ENCODE results near the gene SLC9A1.
A peak's percentile ranks its signal among the peaks of the same experiment; 100 is the strongest.
"Not testable (repeated sequence)": the region's sequence is repeated elsewhere in the genome, so short reads cannot be mapped to it uniquely, and the experiment has no call there.

The SLC9A1 gene

GRCh38 chr1:27130798-27131197, 24.1 kb downstream of the SLC9A1 start:
- DNase-seq = no peak

GRCh38 chr1:27129225-27129624, 25.7 kb downstream of the SLC9A1 start:
- DNase-seq = no peak

GRCh38 chr1:27127419-27127818, 27.5 kb downstream of the SLC9A1 start:
- no peak for DNase-seq

GRCh38 chr1:27126391-27126790, 28.5 kb downstream of the SLC9A1 start:
- no peak for DNase-seq

- DNase-seq = not testable (repeated sequence)
These were observed 29.8 kb downstream of the SLC9A1 start for GRCh38 chr1:27125125-27125524.

- no peak for DNase-seq
These were observed 30.5 kb downstream of the SLC9A1 start for GRCh38 chr1:27124405-27124804.

- peak; percentile 71 for DNase-seq
These were observed 32.3 kb downstream of the SLC9A1 start for GRCh38 chr1:27122652-27123051.

GRCh38 chr1:27120854-27121253, 34.1 kb downstream of the SLC9A1 start:
- DNase-seq = no peak

GRCh38 chr1:27118440-27118689, 36.6 kb downstream of the SLC9A1 start:
- no peak for DNase-seq

- no peak for DNase-seq
These were observed 37.0 kb downstream of the SLC9A1 start for GRCh38 chr1:27117733-27118439.

- DNase-seq = peak; percentile 74
These were observed 38.2 kb downstream of the SLC9A1 start for GRCh38 chr1:27116697-27117096.

- DNase-seq = peak; percentile 36
These were observed 38.7 kb downstream of the SLC9A1 start for GRCh38 chr1:27116232-27116631.

GRCh38 chr1:27114546-27114945, 40.4 kb downstream of the SLC9A1 start:
- no peak for DNase-seq

GRCh38 chr1:27113861-27114260, 41.1 kb downstream of the SLC9A1 start:
- DNase-seq = no peak

- DNase-seq = peak; percentile 80
These were observed 43.0 kb downstream of the SLC9A1 start for GRCh38 chr1:27111626-27112573.

GRCh38 chr1:27109103-27109822, 45.7 kb downstream of the SLC9A1 start:
- DNase-seq = peak; percentile 77

GRCh38 chr1:27108588-27108987, 46.3 kb downstream of the SLC9A1 start:
- DNase-seq = no peak

GRCh38 chr1:27106561-27107323, 48.2 kb downstream of the SLC9A1 start:
- no peak for DNase-seq

GRCh38 chr1:27105018-27105417, 49.9 kb downstream of the SLC9A1 start:
- DNase-seq = no peak

- DNase-seq = no peak
These were observed 51.4 kb downstream of the SLC9A1 start for GRCh38 chr1:27103498-27103897.

GRCh38 chr1:27102707-27103468, 52.0 kb downstream of the SLC9A1 start:
- DNase-seq = peak; percentile 82

- DNase-seq = no peak
These were observed 52.7 kb downstream of the SLC9A1 start for GRCh38 chr1:27102134-27102706.

All from OCI-M1 (cell line).